ENCODE data around the gene IGF2. TPM values are rescaled to one million over a fixed set of nuclear protein-coding genes. Genes with fewer than 3 reads are reported as not detected.
"Not testable (repeated sequence)": the region's sequence is repeated elsewhere in the genome, so short reads cannot be mapped to it uniquely, and the experiment has no call there.

IGF2 gene
- total and polyA plus RNA-seq, 2 donors (not counting 1 experiment from before 2014, with no cell fraction given), result not detected

- 100% methylated on average over 2 of the region's 2 CpGs for WGBS (ENCODE audit: insufficient coverage)
- Histone ChIP-seq H3K9me3 (ENCODE audit: control extremely low read depth in 1 of 3, control insufficient read depth in 2 of 3, insufficient read depth in 1 of 3, low read length in 2 of 3) (no peaks in the 10 kb centered on the region), H4K20me1 (ENCODE audit: control insufficient read depth, insufficient read depth, low read length, poor library complexity, severe bottlenecking) (no peaks in the 10 kb centered on the region), H3K4me2 (replicated peaks; ENCODE audit: low read depth, low read length, poor library complexity, severe bottlenecking) (no peak overlapping the region), H3K9ac (ENCODE audit: low read length) (no peak overlapping the region), H2AFZ (ENCODE audit: insufficient read depth, low read depth, low read length, poor library complexity, severe bottlenecking) (no peak overlapping the region), H3K79me2 (ENCODE audit: control insufficient read depth, insufficient read depth, low read length) (no peaks in the 10 kb centered on the region), H3K4me1 (ENCODE audit: control insufficient read depth in 2 of 2, insufficient read depth in 2 of 2, low read length in 2 of 2) (no peaks in the 10 kb centered on the region), H3K4me3 (ENCODE audit: control extremely low read depth in 1 of 5, extremely low read depth in 1 of 5, insufficient read depth in 1 of 5, low read depth in 2 of 5, low read length in 4 of 5) (no peak overlapping the region), H3K36me3 (replicated peaks in 1 of 2; ENCODE audit: control extremely low read depth in 1 of 2, control insufficient read depth in 1 of 2, extremely low read depth in 1 of 2, insufficient read depth in 2 of 2, low read length in 1 of 2) (no peaks in the 10 kb centered on the region), H3K27ac (ENCODE audit: low read length in 2 of 2) (no peak overlapping the region), H3K27me3 (replicated peaks in 1 of 4; ENCODE audit: control extremely low read depth in 1 of 4, control insufficient read depth in 3 of 4, insufficient read depth in 4 of 4, low read length in 3 of 4) (peaks cover 0 to 8% (median under 1%) of the 10 kb centered on the region in 4 experiments)
- no peak for ATAC-seq (ENCODE audit: low read depth)
- POLR2A ChIA-PET, result no interaction called here
- intact Hi-C loops (cut with micrococcal nuclease), result no loop called here
- CTCF ChIA-PET, result no interaction called here
- no peaks in the 10 kb centered on the region for H3K4me1 Mint-ChIP-seq
- peaks cover 9% of the 10 kb centered on the region for H3K27me3 Mint-ChIP-seq
- TF ChIP-seq EZH2 (IDR thresholded peaks at IDR 0.05; ENCODE audit: borderline replicate concordance, insufficient read depth, low read depth, low read length, poor library complexity, severe bottlenecking), result no peak
- no peak for TF ChIP-seq CTCF (IDR thresholded peaks at IDR 0.05)
- no peak for DNase-seq
- H3K4me3 Mint-ChIP-seq, result no peak overlapping the region
- H3K9me3 Mint-ChIP-seq (ENCODE audit: insufficient read depth), result peaks cover 7% of the 10 kb centered on the region
- H3K27ac Mint-ChIP-seq, result no peak overlapping the region
Observed at GRCh38 chr11:2126520-2127085, 12.6 kb downstream of the IGF2 start.

GRCh38 chr11:2124736-2125484 lies 14.3 kb downstream of the IGF2 start:
- H3K9me3 Mint-ChIP-seq (ENCODE audit: insufficient read depth); H3K4me1 Mint-ChIP-seq; H2AFZ ChIP-seq (ENCODE audit: insufficient read depth, low read depth, low read length, poor library complexity, severe bottlenecking); H3K36me3 ChIP-seq (replicated peaks in 1 of 2; ENCODE audit: control extremely low read depth in 1 of 2, control insufficient read depth in 1 of 2, extremely low read depth in 1 of 2, insufficient read depth in 2 of 2, low read length in 1 of 2); H3K79me2 ChIP-seq (ENCODE audit: control insufficient read depth, insufficient read depth, low read length); H3K27ac ChIP-seq (ENCODE audit: low read length in 2 of 2); H3K9me3 ChIP-seq (ENCODE audit: control extremely low read depth in 1 of 3, control insufficient read depth in 2 of 3, insufficient read depth in 1 of 3, low read length in 2 of 3); POLR2A ChIA-PET; DNase-seq; intact Hi-C loops (cut with micrococcal nuclease); H4K20me1 ChIP-seq (ENCODE audit: control insufficient read depth, insufficient read depth, low read length, poor library complexity, severe bottlenecking); H3K4me3 Mint-ChIP-seq; ATAC-seq (ENCODE audit: low read depth); H3K27ac Mint-ChIP-seq; H3K4me1 ChIP-seq (ENCODE audit: control insufficient read depth in 2 of 2, insufficient read depth in 2 of 2, low read length in 2 of 2); H3K9ac ChIP-seq (ENCODE audit: low read length); H3K4me3 ChIP-seq (ENCODE audit: control extremely low read depth in 1 of 5, extremely low read depth in 1 of 5, insufficient read depth in 1 of 5, low read depth in 2 of 5, low read length in 4 of 5); H3K4me2 ChIP-seq (replicated peaks; ENCODE audit: low read depth, low read length, poor library complexity, severe bottlenecking): not testable (repeated sequence)
- WGBS (ENCODE audit: insufficient coverage), result 95% methylated on average over 7 of the region's 10 CpGs
- peaks cover 0 to 19% (median 4%) of the 10 kb centered on the region in 4 experiments for H3K27me3 ChIP-seq (replicated peaks in 1 of 4; ENCODE audit: control extremely low read depth in 1 of 4, control insufficient read depth in 3 of 4, insufficient read depth in 4 of 4, low read length in 3 of 4)
- H3K27me3 Mint-ChIP-seq, result peaks cover 12% of the 10 kb centered on the region
- CTCF ChIA-PET, result interaction anchor here (1.2 kb wide), 1 partner anchor 27 kb away, joined by 3 read pairs; no protein-coding TSS in a partner anchor

Data from B cell (primary cell).